GM18498 (cell line): Measurements from ENCODE around the gene TP73.

Experiments
- ATAC-seq: cut with Tn5 transposase; IDR thresholded peaks from one replicate; pipeline ENCODE4 v1.9.1; 2021; ENCODE audit warnings: mild to moderate bottlenecking, moderate library complexity; ENCODE audit not compliant: unreplicated experiment

The TP73 gene

GRCh38 chr1:3651930-3652547, at the start of gene TP73:
Gene TP73 (plus strand): TSS chr1:3652516. CDS start chr1:3682366, 29,850 bp downstream.
- ATAC-seq, result peak; percentile 35

- no peak for ATAC-seq
Measured at GRCh38 chr1:3603156-3603555, 49.2 kb upstream of the TP73 start.

- ATAC-seq, result no peak
Measured at GRCh38 chr1:3603571-3604467, 48.5 kb upstream of the TP73 start.

- no peak for ATAC-seq
Measured at GRCh38 chr1:3604468-3604974, 47.8 kb upstream of the TP73 start.

GRCh38 chr1:3604997-3605823, 47.1 kb upstream of the TP73 start:
- no peak for ATAC-seq

GRCh38 chr1:3606779-3607702, 45.3 kb upstream of the TP73 start:
- ATAC-seq, result no peak

GRCh38 chr1:3607703-3608065, 44.6 kb upstream of the TP73 start:
- no peak for ATAC-seq

- ATAC-seq, result no peak
Measured at GRCh38 chr1:3608154-3608553, 44.2 kb upstream of the TP73 start.

- ATAC-seq, result no peak
Measured at GRCh38 chr1:3609016-3609768, 43.1 kb upstream of the TP73 start.

- ATAC-seq, result no peak
Measured at GRCh38 chr1:3609769-3610526, 42.4 kb upstream of the TP73 start.

- ATAC-seq, result no peak
Measured at GRCh38 chr1:3610527-3611169, 41.7 kb upstream of the TP73 start.

GRCh38 chr1:3611170-3612019, 40.9 kb upstream of the TP73 start, which contains the start of gene MEGF6:
Gene MEGF6 (minus strand): TSS chr1:3611508. CDS start chr1:3611268, 240 bp downstream.
- no peak for ATAC-seq

GRCh38 chr1:3612123-3612522, 40.2 kb upstream of the TP73 start:
- ATAC-seq, result no peak

- ATAC-seq, result no peak
Measured at GRCh38 chr1:3614755-3615742, 37.3 kb upstream of the TP73 start.

- no peak for ATAC-seq
Measured at GRCh38 chr1:3616861-3617260, 35.5 kb upstream of the TP73 start.

- no peak for ATAC-seq
Measured at GRCh38 chr1:3617806-3618345, 34.4 kb upstream of the TP73 start.
